Activated CD8-positive, alpha-beta memory T cell treated with anti-CD3 and anti-CD28 coated beads, Interleukin-2, amount 50 U/mL, for 48 hours (primary cell): Measurements from ENCODE around the gene CDC14A.

ENCODE experiments used
- DNase-seq: peaks from one replicate; pipeline ENCODE4 v3.0.0-alpha.2; 2020

Gene CDC14A

GRCh38 chr1:100456880-100457279, 104.6 kb downstream of the CDC14A start:
- no peak for DNase-seq

- no peak for DNase-seq
Observed at GRCh38 chr1:100457683-100458082, 105.4 kb downstream of the CDC14A start.

GRCh38 chr1:100458661-100459357, 106.5 kb downstream of the CDC14A start:
- no peak for DNase-seq

GRCh38 chr1:100459358-100460114, 107.2 kb downstream of the CDC14A start:
- no peak for DNase-seq

- DNase-seq = no peak
Observed at GRCh38 chr1:100461222-100461621, 108.9 kb downstream of the CDC14A start.

- DNase-seq = no peak
Observed at GRCh38 chr1:100462326-100463025, 110.2 kb downstream of the CDC14A start.

GRCh38 chr1:100463791-100464424, 111.6 kb downstream of the CDC14A start:
- DNase-seq = peak; percentile 68

GRCh38 chr1:100469578-100469977, 117.3 kb downstream of the CDC14A start:
- no peak for DNase-seq

GRCh38 chr1:100474834-100475233, 122.5 kb downstream of the CDC14A start:
- no peak for DNase-seq

GRCh38 chr1:100476735-100477290, 124.5 kb downstream of the CDC14A start:
- no peak for DNase-seq

- no peak for DNase-seq
Observed at GRCh38 chr1:100478816-100479215, 126.5 kb downstream of the CDC14A start.

GRCh38 chr1:100479620-100480338, 127.5 kb downstream of the CDC14A start:
- DNase-seq = no peak

- no peak for DNase-seq
Observed at GRCh38 chr1:100481303-100481702, 129.0 kb downstream of the CDC14A start.

- no peak for DNase-seq
Observed at GRCh38 chr1:100482167-100482566, 129.9 kb downstream of the CDC14A start.

- no peak for DNase-seq
Observed at GRCh38 chr1:100482748-100483147, 130.4 kb downstream of the CDC14A start.

GRCh38 chr1:100483230-100483629, 130.9 kb downstream of the CDC14A start:
- no peak for DNase-seq

GRCh38 chr1:100485855-100486258, 133.6 kb downstream of the CDC14A start:
- DNase-seq = no peak

- DNase-seq = no peak
Observed at GRCh38 chr1:100494393-100495084, 142.2 kb downstream of the CDC14A start.

GRCh38 chr1:100496896-100497295, 144.6 kb downstream of the CDC14A start:
- DNase-seq = no peak

GRCh38 chr1:100497796-100498195, 145.5 kb downstream of the CDC14A start:
- DNase-seq = no peak

GRCh38 chr1:100499194-100499811, 147.0 kb downstream of the CDC14A start:
- DNase-seq = no peak
